ENCODE measurements around the gene ISCU.

- TF ChIP-seq POLR2AphosphoS5 (IDR thresholded peaks at IDR 0.05) (no peak), CTCF (IDR thresholded peaks at IDR 0.05 in 8 of 11, conservative IDR thresholded peaks at IDR 0.05 in 3 of 11) (no peak)
These were observed 14.7 kb upstream of the ISCU start for GRCh38 chr12:108547686-108548085.
